Ovary (tissue), 9 donors: Measurements from ENCODE around the gene FOS. TPM values are rescaled to one million over a fixed set of nuclear protein-coding genes. Genes with fewer than 3 reads are reported as not detected.
"Not testable (repeated sequence)": the region's sequence is repeated elsewhere in the genome, so short reads cannot be mapped to it uniquely, and the experiment has no call there.

Source experiments
- DNase-seq, 5 donors: peaks; one replicate each; pipeline ENCODE4 v3.0.0-alpha.2; 2019 to 2020
- H3K27ac ChIP-seq, 2 donors: fragments of 200-600 bp; one replicate each; pipeline versions ENCODE4 v1.5.1 to v1.8.0; 2019 to 2022
- H3K27me3 ChIP-seq: fragments of 200-600 bp; one replicate; pipeline ENCODE4 v1.8.0; 2022
- H3K36me3 ChIP-seq: fragments of 200-600 bp; sonication (generic); one replicate; pipeline ENCODE4 v1.5.1; 2019
- H3K4me1 ChIP-seq: one replicate; pipeline ENCODE4 v1.8.1; 2013; ENCODE audit warnings: mild to moderate bottlenecking, moderate library complexity; ENCODE audit not compliant: insufficient read depth
- H3K4me3 ChIP-seq: fragments of 200-600 bp; sonication (generic); one replicate; pipeline ENCODE4 v1.5.1; 2017
- H3K9me3 ChIP-seq, 2 donors: fragments of 200-600 bp in 1 of 2; sonication (generic) in 1 of 2; one replicate each; pipeline versions ENCODE4 v1.5.1 to v1.8.1; 2013 to 2019; ENCODE audit warnings: mild to moderate bottlenecking in 1 of 2, moderate library complexity in 1 of 2
- EP300 ChIP-seq: sonication (generic); formaldehyde crosslinking; IDR thresholded peaks from one replicate; pipeline ENCODE4 v1.6.1; 2017; ENCODE audit warnings: antibody characterized with exemption
- POLR2A ChIP-seq: fragments of 450-650 bp; IDR thresholded peaks from one replicate; pipeline ENCODE4 v1.6.1; 2017; ENCODE audit warnings: antibody characterized with exemption, mild to moderate bottlenecking, moderate library complexity
- WGBS, 3 donors: extraction: QIAGEN DNeasy Blood & Tissue Kit in 1 of 3; methylation state at CpG; one replicate each; pipeline versions ENCODE4 v1.1.5 to v1.1.7; 2013 to 2017; 5-methylcytosine and 5-hydroxymethylcytosine counted together
- intact Hi-C, 4 donors: fragments of 100-400 bp; cut with DNase I; formaldehyde crosslinking; loops; one replicate each; pipeline versions ENCODE4 v1.11.0 to v1.15.1; 2022 to 2023
- polyA plus RNA-seq, 2 donors: library from polyadenylated mRNA; stranded (reverse); fragments of 200-250 nt in 1 of 2; fragments of 350-450 nt in 1 of 2; fragmentation: Illumina TruSeq in 1 of 2; extraction: RNeasy Lipid Tissue Mini Kit (QIAGEN cat#74804) in 1 of 2; gene quantifications; one replicate each; pipeline ENCODE4 v1.2.3, GENCODE V29; 2013 to 2014
- total RNA-seq, 7 donors: library from RNA; depleted of rRNA in 2 of 7; stranded (reverse); fragments of >200 nt in 2 of 7; fragmentation: NEBNext Ultra II Directional in 3 of 7; extraction: Animal tissue kit (Norgen Biotek cat#: 25700) in 3 of 7; gene quantifications; one replicate each; pipeline versions ENCODE4 v1.1.0 to v1.2.4, GENCODE V29; 2016 to 2023
- TF ChIP-seq, protein P1 (sequence below), 3 donors: fragments of 450-650 bp in 2 of 3; fragments of 200-600 bp in 1 of 3; IDR thresholded peaks; one replicate each; pipeline versions ENCODE4 v1.5.1 to v1.8.0; 2016 to 2022; ENCODE audit warnings: antibody characterized with exemption in 3 of 3, mild to moderate bottlenecking in 1 of 3
- donor health status: DM: no; HTN: no; CAD: no; lungs with moderate emphysema.
- donor health status: DM: no; HTN: no; CAD: no.
- donor health status: Bipolar disorder and iron deficiency.
- donor health status: DM: yes; HTN: yes; CAD: no.
- donor health status: DM: no; HTN: no; CAD: no.
- donor health status: DM: yes; HTN: yes; CAD: no.

The FOS gene
- total and polyA plus RNA-seq, 9 donors = 115 to 2,019 (median 178) TPM

- TF ChIP-seq POLR2A (no peak), EP300 (no peak)
- TF ChIP-seq, protein P1, sequence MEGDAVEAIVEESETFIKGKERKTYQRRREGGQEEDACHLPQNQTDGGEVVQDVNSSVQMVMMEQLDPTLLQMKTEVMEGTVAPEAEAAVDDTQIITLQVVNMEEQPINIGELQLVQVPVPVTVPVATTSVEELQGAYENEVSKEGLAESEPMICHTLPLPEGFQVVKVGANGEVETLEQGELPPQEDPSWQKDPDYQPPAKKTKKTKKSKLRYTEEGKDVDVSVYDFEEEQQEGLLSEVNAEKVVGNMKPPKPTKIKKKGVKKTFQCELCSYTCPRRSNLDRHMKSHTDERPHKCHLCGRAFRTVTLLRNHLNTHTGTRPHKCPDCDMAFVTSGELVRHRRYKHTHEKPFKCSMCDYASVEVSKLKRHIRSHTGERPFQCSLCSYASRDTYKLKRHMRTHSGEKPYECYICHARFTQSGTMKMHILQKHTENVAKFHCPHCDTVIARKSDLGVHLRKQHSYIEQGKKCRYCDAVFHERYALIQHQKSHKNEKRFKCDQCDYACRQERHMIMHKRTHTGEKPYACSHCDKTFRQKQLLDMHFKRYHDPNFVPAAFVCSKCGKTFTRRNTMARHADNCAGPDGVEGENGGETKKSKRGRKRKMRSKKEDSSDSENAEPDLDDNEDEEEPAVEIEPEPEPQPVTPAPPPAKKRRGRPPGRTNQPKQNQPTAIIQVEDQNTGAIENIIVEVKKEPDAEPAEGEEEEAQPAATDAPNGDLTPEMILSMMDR (IDR thresholded peaks at IDR 0.05) = no peak
- no peaks in the 10 kb centered on the region for H3K4me1 ChIP-seq
- H3K27ac ChIP-seq = no peak overlapping the region
- WGBS, 3 donors = 62 to 69% (median 69%) methylated on average over 9 of the region's 9 CpGs
- no peaks in the 10 kb centered on the region for H3K27me3 ChIP-seq
- H3K36me3 ChIP-seq = no peaks in the 10 kb centered on the region
- intact Hi-C loops = loop anchor here in 3 of 4 donors (5.0 to 10.0 kb wide), 2 partner anchors 180 to 362 kb away; no protein-coding TSS in a partner anchor
- DNase-seq = no peak
- no peaks in the 10 kb centered on the region for H3K9me3 ChIP-seq
- H3K4me3 ChIP-seq = no peak overlapping the region
Measured at GRCh38 chr14:75306927-75307699, 28.5 kb downstream of the FOS start.

DNA sequence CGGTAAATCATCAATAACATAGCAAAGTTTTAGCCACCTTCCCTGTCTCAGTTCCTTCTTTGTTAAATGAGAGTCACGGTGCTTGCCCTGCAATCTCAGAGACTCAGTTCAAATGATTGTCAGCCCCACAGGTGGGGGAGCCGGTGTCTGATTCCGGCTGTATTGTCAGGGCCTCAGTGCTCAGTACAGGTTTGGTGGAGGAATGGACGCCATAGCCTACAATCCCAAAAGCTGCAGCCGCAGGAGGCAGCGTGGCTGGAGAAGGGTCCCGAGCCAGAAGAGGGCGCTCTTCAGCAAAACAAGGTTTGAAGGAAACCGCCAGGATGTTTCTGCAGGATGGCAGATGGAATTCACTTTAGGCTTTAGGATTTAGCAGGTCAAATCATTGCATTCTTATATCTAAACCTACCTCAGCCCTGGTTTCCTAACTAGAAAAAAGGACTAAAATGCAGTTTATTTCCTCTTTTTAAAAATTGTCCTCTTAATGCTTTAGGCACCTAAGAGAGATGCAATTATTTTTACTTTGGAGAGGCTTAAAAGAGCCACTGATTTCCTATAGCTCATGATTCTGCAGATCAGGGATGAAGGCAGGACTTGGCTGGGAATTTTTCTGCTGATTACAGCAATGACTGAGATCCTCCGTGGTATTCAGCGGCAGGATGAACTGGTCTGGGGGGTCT lies 29.2 kb downstream of the FOS start:
- Histone ChIP-seq H3K27ac (no peak overlapping the region), H3K4me3 (no peak overlapping the region), H3K36me3 (no peaks in the 10 kb centered on the region), H3K4me1 (no peaks in the 10 kb centered on the region), H3K9me3 (no peaks in the 10 kb centered on the region), H3K27me3 (no peaks in the 10 kb centered on the region)
- no peak for TF ChIP-seq EP300
- TF ChIP-seq, protein P1 (IDR thresholded peaks at IDR 0.05) = peak; percentile 40 to 87 (median 79)
- WGBS, 3 donors = 14 to 15% (median 14%) methylated on average over 12 of the region's 12 CpGs
- intact Hi-C loops = loop anchor here in 3 of 4 donors (2.0 to 10.0 kb wide), 3 partner anchors 179 to 363 kb away; no protein-coding TSS in a partner anchor
- DNase-seq = peak; percentile 83 to 93 (median 90)

GRCh38 chr14:75308991-75309390 lies 30.4 kb downstream of the FOS start:
- intact Hi-C loops = loop anchor here in 3 of 4 donors (2.0 to 10.0 kb wide), 3 partner anchors 178 to 364 kb away; no protein-coding TSS in a partner anchor
- H3K4me3 ChIP-seq, H3K27ac ChIP-seq, H3K4me1 ChIP-seq, H3K36me3 ChIP-seq, H3K9me3 ChIP-seq, H3K27me3 ChIP-seq, DNase-seq: not testable (repeated sequence)
- WGBS, 3 donors = 90 to 93% (median 91%) methylated on average over 7 of the region's 7 CpGs

DNA sequence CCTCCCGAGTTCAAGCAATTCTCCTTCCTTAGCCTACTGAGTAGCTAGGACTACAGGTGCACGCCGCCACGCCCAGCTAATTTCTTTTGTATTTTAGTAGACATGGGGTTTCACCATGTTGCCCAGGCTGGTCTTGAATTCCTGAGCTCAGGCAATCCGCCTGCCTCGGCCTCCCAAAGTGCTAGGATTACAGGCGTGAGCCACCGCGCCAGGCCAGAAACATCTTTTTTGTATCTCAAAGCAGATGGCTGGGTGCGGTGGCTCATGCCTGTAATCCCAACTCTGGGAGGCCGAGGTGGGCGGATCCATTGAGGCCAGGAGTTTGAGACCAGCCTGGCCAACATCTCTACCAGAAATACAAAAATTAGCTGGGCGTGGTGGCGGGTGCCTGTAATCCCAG lies 30.9 kb downstream of the FOS start:
- intact Hi-C loops = loop anchor here in 3 of 4 donors (2.0 to 10.0 kb wide), 3 partner anchors 177 to 365 kb away; no protein-coding TSS in a partner anchor
- not testable (repeated sequence) for H3K27me3 ChIP-seq, H3K36me3 ChIP-seq, H3K4me1 ChIP-seq, H3K9me3 ChIP-seq, H3K4me3 ChIP-seq
- peak in 1 of 5 donors; percentile 41 for DNase-seq
- 89 to 96% (median 93%) methylated on average over 14 of the region's 14 CpGs for WGBS, 3 donors
- peak overlapping the region in 1 of 2 donors; percentile 76 for H3K27ac ChIP-seq

DNA sequence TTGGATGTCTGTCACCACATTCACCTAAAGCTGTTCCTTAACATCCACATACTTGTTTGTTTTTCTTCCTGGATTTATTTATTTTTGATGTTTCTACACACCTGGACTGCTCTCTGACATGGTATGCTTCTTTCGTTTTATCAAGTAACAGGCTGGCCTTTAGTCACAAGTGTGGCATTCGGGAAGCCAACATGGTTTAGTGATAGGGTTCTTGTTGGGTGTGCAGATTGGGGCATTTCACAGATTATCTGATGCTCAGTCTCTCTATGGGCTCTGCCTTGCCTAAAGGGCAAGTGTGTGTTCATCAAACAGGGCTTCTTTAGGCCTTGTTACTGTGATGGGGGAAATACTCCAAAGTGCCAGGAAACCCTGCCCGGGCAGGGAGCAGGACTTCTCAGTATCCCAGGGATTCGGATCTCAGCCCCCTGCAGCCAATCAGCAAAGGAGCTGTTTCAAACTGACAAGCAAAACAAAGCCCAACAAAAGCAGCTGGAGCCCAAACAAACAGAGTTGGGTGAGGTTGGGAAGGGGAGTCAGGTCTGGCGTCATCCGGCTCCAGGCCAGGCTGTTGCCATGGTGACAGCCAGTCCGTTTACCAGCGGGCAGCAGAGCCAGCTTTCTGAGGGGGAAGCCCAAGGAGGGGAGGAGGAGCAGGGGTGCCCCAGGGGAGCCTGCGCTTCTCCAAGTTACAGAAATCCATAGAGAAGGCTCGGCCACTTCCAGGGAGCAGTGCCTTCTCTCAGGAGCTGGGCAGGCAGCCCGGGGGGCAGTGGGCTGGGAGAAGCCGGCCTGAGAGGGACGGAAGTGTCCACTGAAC lies 31.9 kb downstream of the FOS start:
- no peaks in the 10 kb centered on the region for H3K27me3 ChIP-seq
- H3K9me3 ChIP-seq = no peaks in the 10 kb centered on the region
- peaks cover 4% of the 10 kb centered on the region for H3K4me1 ChIP-seq
- peak overlapping the region; percentile 3 for H3K4me3 ChIP-seq
- intact Hi-C loops = loop anchor here in 1 of 4 donors (2.0 to 10.0 kb wide), 2 partner anchors 114 to 174 kb away; partner anchors contain the start of gene JDP2
- TF ChIP-seq, protein P1 (IDR thresholded peaks at IDR 0.05) = no peak
- TF ChIP-seq POLR2A = no peak
- no peak for TF ChIP-seq EP300
- H3K27ac ChIP-seq = peak overlapping the region in 1 of 2 donors; percentile 76
- H3K36me3 ChIP-seq = no peaks in the 10 kb centered on the region
- peak; percentile 87 to 95 (median 94) for DNase-seq
- 9 to 14% (median 12%) methylated on average over 13 of the region's 13 CpGs for WGBS, 3 donors
